B cell (primary cell): ENCODE data around the gene SNX11.

Experiments
- CTCF ChIP-seq: fragments of 200-600 bp; IDR thresholded peaks from one replicate; pipeline ENCODE4 v1.8.0; 2022; ENCODE audit warnings: antibody characterized with exemption, mild to moderate bottlenecking
- EZH2 ChIP-seq: IDR thresholded peaks from 2 replicates; pipeline ENCODE4 v1.6.1; 2012; ENCODE audit warnings: borderline replicate concordance, low read depth, mild to moderate bottlenecking, moderate library complexity, low read length; ENCODE audit not compliant: insufficient read depth, poor library complexity, severe bottlenecking

GRCh38 chr17:48128400-48128799, 20.8 kb downstream of the SNX11 start:
- TF ChIP-seq CTCF = no peak
- no peak for TF ChIP-seq EZH2
